ENCODE measurements around the gene TSTD2.
"Not testable (repeated sequence)": the region's sequence is repeated elsewhere in the genome, so short reads cannot be mapped to it uniquely, and the experiment has no call there.

The TSTD2 gene

DNA sequence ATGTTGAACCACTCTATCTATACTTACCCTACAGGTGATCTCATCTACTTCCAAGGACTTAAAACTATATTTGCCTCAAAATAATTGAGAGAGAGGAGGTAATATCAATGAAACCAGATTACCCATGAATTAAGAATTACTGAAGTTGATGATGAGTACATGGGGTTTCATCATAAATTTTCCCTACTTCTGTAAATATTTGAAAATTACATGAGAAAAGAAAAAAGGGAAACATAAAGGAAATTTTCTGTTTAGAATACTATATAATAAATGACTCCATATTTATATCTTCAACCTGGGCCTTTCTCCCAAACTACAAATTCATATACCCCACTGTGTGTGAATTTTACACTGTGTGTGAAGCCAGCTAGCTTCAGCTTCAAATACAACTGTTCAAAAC lies 2.6 kb downstream of the TSTD2 start:
- ATAC-seq (no peak), DNase-seq (no peak)

DNA sequence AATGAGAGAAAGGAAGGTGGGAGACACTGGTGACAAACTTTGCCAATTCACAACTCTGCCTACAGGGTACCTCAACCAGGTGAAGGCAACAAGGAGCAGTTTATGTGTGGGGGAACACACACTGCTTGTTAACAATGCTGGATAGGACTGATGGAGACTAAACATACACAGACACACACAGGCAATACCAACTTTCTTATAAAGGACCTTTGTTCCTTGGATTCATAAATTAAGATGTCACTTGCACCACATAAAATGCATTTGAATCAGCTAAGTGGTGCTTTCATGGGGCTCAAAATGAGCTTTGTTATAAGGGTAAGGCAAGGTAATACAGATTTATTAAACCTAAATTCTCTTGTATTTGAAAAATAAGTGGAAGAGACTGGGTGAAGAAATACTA lies 4.0 kb downstream of the TSTD2 start:
- no peak for ATAC-seq
- DNase-seq: no peak

- ATAC-seq (no peak), DNase-seq (no peak)
These were observed 4.5 kb downstream of the TSTD2 start for GRCh38 chr9:97628668-97629067.

GRCh38 chr9:97627624-97628023 lies 5.5 kb downstream of the TSTD2 start:
- ATAC-seq (no peak), DNase-seq (no peak)

DNA sequence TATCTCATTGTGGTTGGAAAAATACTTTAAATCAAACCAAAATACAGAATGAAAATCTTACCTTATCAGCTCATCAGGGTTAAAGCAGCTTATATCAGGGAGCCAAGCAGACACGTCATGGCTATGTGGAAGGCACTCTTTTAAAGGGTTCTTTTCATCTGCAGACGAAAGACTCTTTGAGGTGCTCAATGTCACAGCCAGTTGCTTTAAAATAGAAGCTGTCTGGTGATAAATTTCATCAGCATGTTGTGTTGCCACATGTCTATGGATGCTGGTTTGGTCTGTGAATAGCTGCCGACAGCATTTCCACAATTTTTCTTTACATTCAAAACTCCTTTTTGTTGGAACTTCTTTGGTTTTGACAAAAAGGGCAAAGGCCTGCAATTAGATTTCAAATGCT lies 7.5 kb downstream of the TSTD2 start:
- DNase-seq (no peak), ATAC-seq (no peak)

DNA sequence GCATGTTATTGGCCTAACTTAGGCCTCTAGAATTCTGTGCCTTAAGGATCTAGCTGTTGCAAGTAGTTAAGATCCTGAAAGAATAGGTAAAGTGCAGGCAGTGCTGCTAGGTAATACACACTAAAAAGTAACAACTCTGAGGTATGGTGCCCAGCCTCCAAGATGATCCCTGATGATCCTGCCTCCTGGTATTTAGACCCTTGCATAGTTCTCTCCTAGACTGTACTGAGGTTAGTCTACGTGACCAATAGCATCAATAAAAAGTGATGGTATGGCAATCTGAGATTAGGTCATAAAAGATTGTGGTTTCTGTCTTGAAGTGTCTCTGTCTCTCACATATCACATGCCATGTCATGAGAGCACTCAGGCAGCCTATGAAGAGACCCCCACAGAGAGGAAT lies 9.2 kb downstream of the TSTD2 start:
- DNase-seq (no peak), ATAC-seq (no peak)

- not testable (repeated sequence) for ATAC-seq, DNase-seq
These were observed 10.7 kb downstream of the TSTD2 start for GRCh38 chr9:97622483-97622882.

DNA sequence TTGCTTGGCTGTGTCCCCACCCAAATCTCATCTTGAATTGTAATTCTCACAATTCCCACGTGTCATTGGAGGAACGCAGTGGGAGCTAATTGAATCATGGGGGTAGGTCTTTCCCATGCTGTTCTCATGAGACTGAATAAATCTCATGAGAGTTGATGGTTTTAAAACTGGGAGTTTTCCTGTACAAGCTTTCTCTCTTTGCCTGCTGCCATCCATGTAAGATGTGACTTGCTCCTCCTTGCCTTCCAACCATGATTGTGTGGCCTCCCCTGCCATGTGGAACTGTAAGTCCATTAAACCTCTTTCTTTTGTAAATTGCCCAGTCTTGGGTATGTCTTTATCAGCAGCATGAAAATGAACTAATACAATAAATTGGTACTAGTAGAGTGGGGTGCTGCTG lies 13.1 kb downstream of the TSTD2 start:
- not testable (repeated sequence) for DNase-seq, ATAC-seq

GRCh38 chr9:97617939-97618416 lies 15.2 kb downstream of the TSTD2 start:
- ATAC-seq: peak; percentile 75
- no peak for DNase-seq

DNA sequence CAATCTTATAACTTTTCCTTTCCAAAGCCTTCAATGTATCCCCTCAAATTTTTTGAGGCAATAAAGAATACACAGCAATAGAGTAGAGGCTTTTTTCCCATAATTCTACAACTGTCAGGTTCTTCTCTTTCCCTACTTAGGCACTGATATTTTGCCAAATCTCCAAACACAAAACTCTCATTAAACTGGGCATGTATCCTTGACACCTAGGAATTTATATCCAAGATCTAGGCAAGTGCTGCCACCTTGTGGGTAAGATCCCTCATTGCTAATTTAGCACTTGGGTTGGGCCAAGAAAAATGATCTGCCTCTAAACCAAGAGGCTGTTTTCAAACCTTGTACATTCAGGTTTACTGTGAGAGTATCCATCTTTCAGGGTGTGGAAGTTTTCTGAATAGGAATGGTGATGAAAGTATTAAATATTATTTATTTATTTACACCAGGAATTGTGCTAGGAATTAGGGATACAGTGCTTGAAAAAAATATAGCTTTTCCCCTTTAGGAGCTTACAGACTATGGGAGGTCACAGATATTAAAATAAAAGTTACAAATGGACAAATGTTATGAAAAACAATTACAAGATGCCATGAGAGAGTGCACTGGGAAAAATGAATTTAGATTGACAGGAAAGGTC lies 17.6 kb downstream of the TSTD2 start:
- ATAC-seq: no peak
- DNase-seq: peak; percentile 52

DNA sequence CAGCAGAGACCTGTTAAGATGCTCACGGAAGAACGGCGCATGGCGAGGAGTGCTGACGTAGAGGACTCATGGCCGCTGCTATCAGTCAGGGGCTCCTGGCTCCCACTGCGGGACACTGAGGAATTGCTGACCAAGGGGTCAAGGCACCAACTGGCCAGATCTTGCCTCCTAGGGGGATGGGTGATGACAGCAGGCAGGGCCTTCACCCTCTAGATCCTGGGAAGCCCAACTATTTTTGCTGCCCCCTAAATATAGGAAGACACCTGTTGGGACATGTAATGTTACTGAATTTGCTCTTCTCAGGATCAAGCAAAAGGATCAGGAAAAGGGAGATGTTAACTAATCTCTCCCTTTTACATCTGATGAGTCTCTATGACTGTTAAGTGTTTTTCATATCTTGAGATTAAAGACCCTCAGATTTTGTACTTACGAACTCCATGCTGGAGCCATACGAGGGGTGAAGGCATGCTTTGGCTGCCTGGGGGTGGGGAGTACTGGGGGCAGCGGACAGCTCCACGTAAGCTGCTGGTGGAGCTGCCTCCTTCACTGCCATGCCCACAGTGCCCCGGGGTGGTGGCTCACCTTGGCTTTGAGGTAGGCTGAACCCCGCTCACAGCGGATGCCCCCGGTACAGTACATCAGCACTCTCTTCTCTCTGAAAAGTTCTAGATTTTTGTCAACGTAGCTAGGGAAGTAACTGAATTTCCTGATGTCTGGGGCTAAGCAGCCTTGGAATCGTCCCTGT lies 28.1 kb downstream of the TSTD2 start:
- DNase-seq (no peak), ATAC-seq (no peak)

DNA sequence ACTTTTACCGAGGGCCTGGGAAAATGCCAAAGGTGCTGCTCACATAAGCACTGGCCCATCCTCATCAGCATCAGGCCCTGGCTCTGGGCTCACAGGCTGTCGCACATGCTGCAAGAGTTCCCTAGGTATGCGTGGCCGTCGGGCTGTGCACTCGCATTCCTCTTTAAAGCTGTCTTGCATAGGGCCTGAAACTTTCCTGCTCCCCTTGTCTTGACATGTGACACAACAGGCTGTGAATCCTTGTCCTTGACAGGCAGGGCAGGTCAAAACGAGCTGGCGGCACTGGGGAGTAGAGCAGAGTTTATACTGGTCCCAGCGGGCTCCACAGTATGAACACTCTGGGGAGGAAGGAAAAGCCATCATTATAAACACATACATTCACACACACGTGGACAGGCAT lies 30.7 kb downstream of the TSTD2 start:
- DNase-seq: no peak
- ATAC-seq: no peak

DNA sequence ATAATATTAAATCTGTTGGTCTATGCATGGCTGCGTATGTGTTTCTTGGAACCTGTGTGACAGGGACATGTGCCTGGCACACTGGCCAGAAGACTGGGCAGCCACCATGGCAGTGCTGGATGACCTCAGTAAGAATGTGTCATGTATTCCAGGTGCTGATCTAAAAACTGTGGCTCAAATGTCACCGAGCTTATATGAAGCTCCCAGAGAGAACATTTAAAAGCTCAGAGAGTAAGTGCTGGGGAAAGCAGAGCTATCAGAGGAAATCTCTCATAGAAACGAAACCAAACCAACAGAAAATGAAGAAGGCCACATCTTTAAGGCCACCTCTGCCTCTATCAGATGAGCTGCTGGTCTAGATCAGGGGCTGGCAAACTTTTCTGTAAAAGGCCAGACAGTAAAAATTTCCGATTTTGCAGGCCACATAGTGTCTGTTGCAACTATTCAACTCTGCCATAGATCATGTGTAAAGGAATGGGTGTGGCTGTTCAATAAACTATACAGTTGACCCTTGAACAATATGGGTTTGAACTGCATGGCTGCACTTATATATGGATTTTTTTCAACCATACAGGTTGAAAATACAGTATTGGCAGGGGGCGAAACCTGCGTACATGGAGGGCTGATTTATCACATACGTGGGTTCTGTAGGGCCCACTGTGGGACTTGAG lies 31.8 kb downstream of the TSTD2 start:
- DNase-seq (no peak), ATAC-seq (no peak)

DNA sequence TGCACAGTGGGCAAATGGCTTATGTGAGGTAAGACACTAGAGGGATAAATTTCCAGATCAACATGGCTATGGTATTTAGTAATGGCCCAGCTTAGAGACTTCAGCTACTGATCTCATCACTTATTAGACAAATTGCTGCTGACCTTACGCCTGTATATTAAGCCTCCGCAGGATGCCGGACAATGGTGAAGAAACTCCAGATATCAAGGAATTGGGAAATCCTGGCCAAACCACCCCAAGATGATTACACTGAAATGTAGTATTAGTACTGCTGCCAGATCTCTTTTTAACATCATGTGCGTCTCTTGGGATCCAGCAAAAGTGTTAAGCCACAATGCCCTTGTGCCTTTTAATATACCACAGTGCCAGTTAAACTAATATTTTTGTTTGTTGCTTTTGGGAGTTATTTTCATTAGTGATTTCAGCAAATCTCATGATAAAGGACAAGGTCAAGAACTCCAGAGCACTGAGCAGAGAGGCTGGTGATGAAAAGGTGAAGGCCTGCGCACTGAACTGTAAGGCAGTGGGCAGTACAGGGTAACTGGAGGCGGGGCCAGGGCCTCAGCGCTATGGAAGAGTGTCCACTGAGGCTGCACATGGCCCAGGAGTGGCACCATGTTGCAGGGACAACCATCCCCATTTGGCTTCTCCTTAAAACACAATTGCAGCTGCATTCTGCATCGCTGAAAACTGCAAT lies 32.5 kb downstream of the TSTD2 start:
- ATAC-seq (no peak), DNase-seq (no peak)

DNA sequence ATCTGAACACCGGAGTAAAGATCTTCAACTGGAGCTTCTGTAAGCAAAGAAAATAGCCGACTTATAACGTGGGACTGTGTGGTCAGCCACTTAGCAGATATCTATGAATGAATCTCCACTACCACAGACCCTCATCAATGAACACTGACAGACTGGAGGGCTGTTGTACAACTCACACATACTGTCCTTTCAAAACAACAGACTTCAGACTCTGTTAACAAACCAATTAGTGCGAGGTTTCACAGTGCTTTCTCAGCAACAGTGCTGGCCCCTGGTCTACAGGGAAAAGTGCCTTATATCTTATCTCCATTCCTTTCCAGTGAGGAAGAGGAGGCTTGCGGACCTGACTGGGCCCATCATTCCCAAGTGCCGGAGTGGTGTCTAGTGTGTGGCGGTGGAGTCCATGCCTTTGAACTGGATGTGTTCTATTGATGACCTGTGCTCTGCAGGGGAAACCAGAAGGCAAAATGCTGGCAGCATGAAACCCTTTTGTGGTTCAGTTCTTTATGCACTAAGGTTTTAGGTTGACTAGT lies 33.8 kb downstream of the TSTD2 start:
- no peak for ATAC-seq

GRCh38 chr9:97598461-97599288 lies 34.5 kb downstream of the TSTD2 start:
- DNase-seq (peak; percentile 74), ATAC-seq (peak; percentile 79)

More for the DNA sequence above, 33.8 kb downstream of the TSTD2 start:
- no peak for DNase-seq

DNA sequence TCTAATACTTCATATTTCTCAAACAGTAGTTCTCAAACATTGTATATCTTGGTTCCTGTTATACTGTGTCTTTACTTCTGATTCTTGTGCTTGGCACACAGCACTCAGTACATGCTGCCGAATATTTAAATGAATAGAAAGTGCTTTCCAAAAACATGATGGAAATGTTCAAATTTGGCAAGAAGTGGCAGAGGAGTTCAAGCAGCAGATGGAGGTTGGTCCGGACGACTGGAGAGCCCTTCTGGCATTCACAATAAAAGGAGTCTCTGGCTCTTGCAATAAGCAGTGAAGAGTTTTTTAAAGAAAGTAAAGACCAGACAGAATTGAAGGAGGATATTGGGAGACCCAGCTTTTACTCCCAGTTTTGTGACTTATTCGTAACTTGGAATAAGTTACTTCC lies 36.3 kb downstream of the TSTD2 start:
- ATAC-seq (no peak), DNase-seq (no peak)

DNA sequence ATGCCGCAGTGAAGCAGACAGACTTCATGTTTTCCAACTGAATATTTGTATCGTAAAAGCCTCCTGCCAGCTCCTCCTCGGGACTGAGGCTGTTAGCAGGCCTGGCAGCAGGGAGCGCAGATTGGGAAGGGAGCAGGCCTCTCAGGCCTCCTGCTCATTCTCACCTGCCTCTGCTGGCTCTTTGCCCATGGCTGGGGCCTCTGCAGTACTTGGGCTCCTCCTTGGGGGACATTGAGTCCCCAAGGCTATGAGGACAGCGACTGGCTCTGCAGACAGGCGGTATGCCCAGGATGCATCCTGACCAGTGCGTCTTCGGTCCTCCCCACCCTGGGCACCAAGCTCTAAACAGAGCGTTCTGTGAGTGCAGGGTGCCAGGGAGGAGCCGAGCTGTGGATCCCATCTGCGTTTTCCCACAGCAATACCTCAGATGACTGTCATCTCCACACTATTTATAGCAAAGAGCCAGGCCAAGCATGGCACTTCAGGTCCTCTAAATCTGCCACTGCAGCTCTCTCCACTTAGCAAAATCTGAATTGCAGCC lies 38.7 kb downstream of the TSTD2 start:
- ATAC-seq: no peak
- DNase-seq: no peak

- DNase-seq (no peak), ATAC-seq (no peak)
These were observed 39.2 kb downstream of the TSTD2 start for GRCh38 chr9:97593960-97594359.

GRCh38 chr9:97592126-97592525 lies 41.0 kb downstream of the TSTD2 start:
- ATAC-seq (no peak), DNase-seq (no peak)

GRCh38 chr9:97591535-97591934 lies 41.6 kb downstream of the TSTD2 start:
- ATAC-seq: no peak

More at GRCh38 chr9:97591535-97591934, 41.6 kb downstream of the TSTD2 start:
- DNase-seq: no peak

Data from stimulated activated naive CD8-positive, alpha-beta T cell treated with anti-CD3 and anti-CD28 coated beads, Interleukin-15, Interleukin-2, amounts not matched to agents 100 U/mL and 50 U/mL, for 24 hours (primary cell).